Esophagus squamous epithelium (tissue), 4 donors: ENCODE results near the gene SELENOS.
A peak's percentile ranks its signal among the peaks of the same experiment; 100 is the strongest.

Experiments
- POLR2A ChIP-seq, 4 donors: fragments of 450-650 bp; IDR thresholded peaks; one replicate each; pipeline ENCODE4 v1.6.1; 2017; ENCODE audit warnings: antibody characterized with exemption in 4 of 4, mild to moderate bottlenecking in 4 of 4, moderate library complexity in 3 of 4
- TF ChIP-seq, protein P1 (sequence below), 6 experiments: fragments of 450-650 bp in 4 of 6; fragments of 200-600 bp in 2 of 6; sonication (generic) in 2 of 6; IDR thresholded peaks; one replicate each; pipeline ENCODE4 v1.5.1; 2016 to 2019; ENCODE audit warnings: antibody characterized with exemption in 6 of 6, mild to moderate bottlenecking in 4 of 6, moderate library complexity in 4 of 6

DNA sequence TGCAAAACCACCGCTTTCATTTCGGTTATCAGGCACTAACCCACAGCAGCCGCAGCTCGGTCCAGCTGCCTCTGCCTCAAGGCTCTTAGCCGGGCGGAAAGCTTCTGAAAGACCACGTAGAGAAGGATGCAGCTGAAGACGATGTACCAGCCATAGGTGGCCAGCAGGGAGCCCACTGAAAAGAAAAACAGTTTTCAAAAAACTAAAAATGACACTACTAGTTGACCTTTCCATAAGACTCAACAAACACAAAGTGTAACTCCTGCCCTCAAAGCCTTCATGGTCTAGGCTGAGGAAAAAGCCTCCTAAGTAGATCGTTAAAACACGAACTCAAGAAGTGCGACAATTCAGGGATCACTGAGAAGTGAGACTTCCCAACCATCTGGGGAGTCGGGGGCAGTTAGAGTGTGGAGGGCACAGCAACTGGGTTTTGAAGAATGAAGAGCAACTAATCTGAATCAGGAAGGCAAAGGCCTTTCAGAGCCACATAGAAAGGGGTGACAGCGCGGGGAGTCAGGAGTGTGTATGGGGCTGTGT is 716 bp downstream of the SELENOS start:
- TF ChIP-seq, protein P1, sequence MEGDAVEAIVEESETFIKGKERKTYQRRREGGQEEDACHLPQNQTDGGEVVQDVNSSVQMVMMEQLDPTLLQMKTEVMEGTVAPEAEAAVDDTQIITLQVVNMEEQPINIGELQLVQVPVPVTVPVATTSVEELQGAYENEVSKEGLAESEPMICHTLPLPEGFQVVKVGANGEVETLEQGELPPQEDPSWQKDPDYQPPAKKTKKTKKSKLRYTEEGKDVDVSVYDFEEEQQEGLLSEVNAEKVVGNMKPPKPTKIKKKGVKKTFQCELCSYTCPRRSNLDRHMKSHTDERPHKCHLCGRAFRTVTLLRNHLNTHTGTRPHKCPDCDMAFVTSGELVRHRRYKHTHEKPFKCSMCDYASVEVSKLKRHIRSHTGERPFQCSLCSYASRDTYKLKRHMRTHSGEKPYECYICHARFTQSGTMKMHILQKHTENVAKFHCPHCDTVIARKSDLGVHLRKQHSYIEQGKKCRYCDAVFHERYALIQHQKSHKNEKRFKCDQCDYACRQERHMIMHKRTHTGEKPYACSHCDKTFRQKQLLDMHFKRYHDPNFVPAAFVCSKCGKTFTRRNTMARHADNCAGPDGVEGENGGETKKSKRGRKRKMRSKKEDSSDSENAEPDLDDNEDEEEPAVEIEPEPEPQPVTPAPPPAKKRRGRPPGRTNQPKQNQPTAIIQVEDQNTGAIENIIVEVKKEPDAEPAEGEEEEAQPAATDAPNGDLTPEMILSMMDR (IDR thresholded peaks at IDR 0.05) = peak in 5 of 6 experiments; percentile 14 to 42 (median 22)
- TF ChIP-seq POLR2A (IDR thresholded peaks at IDR 0.05) = no peak
